HG03066 (cell line): ENCODE results near the gene UBL4B.

Source experiments
- ATAC-seq: cut with Tn5 transposase; IDR thresholded peaks from one replicate; pipeline ENCODE4 v1.9.1; 2021; ENCODE audit warnings: low read depth; ENCODE audit not compliant: unreplicated experiment

Gene UBL4B

GRCh38 chr1:110084227-110085078 is 27.8 kb upstream of the UBL4B start:
- ATAC-seq, result no peak

- ATAC-seq, result no peak
Measured at GRCh38 chr1:110085671-110086070, 26.6 kb upstream of the UBL4B start.

- ATAC-seq, result no peak
Measured at GRCh38 chr1:110086961-110087360, 25.3 kb upstream of the UBL4B start.

- ATAC-seq, result no peak
Measured at GRCh38 chr1:110087812-110088738, 24.2 kb upstream of the UBL4B start.

- no peak for ATAC-seq
Measured at GRCh38 chr1:110088739-110089316, 23.4 kb upstream of the UBL4B start.

GRCh38 chr1:110089561-110090275 is 22.5 kb upstream of the UBL4B start:
- ATAC-seq, result no peak

GRCh38 chr1:110091381-110091780 is 20.9 kb upstream of the UBL4B start:
- ATAC-seq, result no peak

- no peak for ATAC-seq
Measured at GRCh38 chr1:110091791-110092190, 20.5 kb upstream of the UBL4B start.

- no peak for ATAC-seq
Measured at GRCh38 chr1:110092991-110093390, 19.3 kb upstream of the UBL4B start.

- ATAC-seq, result no peak
Measured at GRCh38 chr1:110094931-110095654, 17.1 kb upstream of the UBL4B start.

GRCh38 chr1:110097507-110098221 is 14.6 kb upstream of the UBL4B start:
- ATAC-seq, result no peak

- no peak for ATAC-seq
Measured at GRCh38 chr1:110098222-110099026, 13.8 kb upstream of the UBL4B start.

- no peak for ATAC-seq
Measured at GRCh38 chr1:110100335-110100734, 11.9 kb upstream of the UBL4B start.

GRCh38 chr1:110102081-110102480 is 10.2 kb upstream of the UBL4B start:
- ATAC-seq, result no peak

GRCh38 chr1:110106013-110106941 is 6.0 kb upstream of the UBL4B start:
- no peak for ATAC-seq

GRCh38 chr1:110107867-110108469 is 4.3 kb upstream of the UBL4B start:
- ATAC-seq, result no peak

GRCh38 chr1:110111081-110111480 is 1.2 kb upstream of the UBL4B start:
- no peak for ATAC-seq
